ENCODE data around the gene BLMH. TPM values are rescaled to one million over a fixed set of nuclear protein-coding genes. Genes with fewer than 3 reads are reported as not detected.
"Not testable (repeated sequence)": the region's sequence is repeated elsewhere in the genome, so short reads cannot be mapped to it uniquely, and the experiment has no call there.

BLMH gene
- total RNA-seq, 1 donor from 2014 or later, result 36.2 TPM

GRCh38 chr17:30207655-30208054 lies 84.1 kb downstream of the BLMH start:
- H3K36me3 Mint-ChIP-seq (ENCODE audit: low read depth, unreplicated experiment), result peaks cover 7% of the 10 kb centered on the region
- no peak overlapping the region for H3K27ac ChIP-seq (ENCODE audit: low read depth, low read length)
- no peak for DNase-seq (ENCODE audit: low read depth)

GRCh38 chr17:30203471-30203981 lies 88.2 kb downstream of the BLMH start:
- no peak overlapping the region for H3K27ac ChIP-seq (ENCODE audit: low read depth, low read length)
- no peak overlapping the region for H2AFZ ChIP-seq (ENCODE audit: low read depth, low read length)
- H3K4me3 ChIP-seq (ENCODE audit: insufficient read depth, low read depth, low read length), result no peak overlapping the region
- H3K4me1 Mint-ChIP-seq (ENCODE audit: low read depth, unreplicated experiment), result no peaks in the 10 kb centered on the region
- H3K27me3 Mint-ChIP-seq (ENCODE audit: low read depth, unreplicated experiment), result peaks cover 14% of the 10 kb centered on the region
- H3K9me3 ChIP-seq (ENCODE audit: insufficient read depth, low read depth, low read length), result no peaks in the 10 kb centered on the region
- H4K20me1 ChIP-seq (ENCODE audit: insufficient read depth, low read length), result no peaks in the 10 kb centered on the region
- H3K36me3 ChIP-seq (ENCODE audit: insufficient read depth, low read length), result no peaks in the 10 kb centered on the region
- no peak overlapping the region for H3K9ac ChIP-seq (ENCODE audit: low read length)
- no peaks in the 10 kb centered on the region for H3K36me3 Mint-ChIP-seq (ENCODE audit: low read depth, unreplicated experiment)
- no peak for TF ChIP-seq EZH2 (IDR thresholded peaks at IDR 0.05; ENCODE audit: insufficient read depth, low read length)
- TF ChIP-seq CTCF (IDR thresholded peaks at IDR 0.05; ENCODE audit: insufficient read depth, low read depth, low read length), result no peak
- no peak overlapping the region for H3K27ac Mint-ChIP-seq (ENCODE audit: unreplicated experiment)
- H3K4me3 Mint-ChIP-seq (ENCODE audit: unreplicated experiment), result no peak overlapping the region
- FAIRE-seq (no peak), DNase-seq (ENCODE audit: low read depth) (no peak)
- peaks cover 2% of the 10 kb centered on the region for H3K27me3 ChIP-seq (ENCODE audit: insufficient read depth, low read length)
- no peak overlapping the region for H3K4me2 ChIP-seq (ENCODE audit: low read length)
- no peaks in the 10 kb centered on the region for H3K4me1 ChIP-seq (ENCODE audit: insufficient read depth, low read length)
- no peaks in the 10 kb centered on the region for H3K9me3 Mint-ChIP-seq (ENCODE audit: unreplicated experiment)
- no peaks in the 10 kb centered on the region for H3K79me2 ChIP-seq (ENCODE audit: insufficient read depth, low read length)

More at GRCh38 chr17:30207655-30208054, 84.1 kb downstream of the BLMH start:
- Histone ChIP-seq H3K4me2 (ENCODE audit: low read length) (no peak overlapping the region), H3K9ac (ENCODE audit: low read length) (no peak overlapping the region), H3K9me3 (ENCODE audit: insufficient read depth, low read depth, low read length) (no peaks in the 10 kb centered on the region), H3K27me3 (ENCODE audit: insufficient read depth, low read length) (peaks cover 2% of the 10 kb centered on the region), H4K20me1 (ENCODE audit: insufficient read depth, low read length) (no peaks in the 10 kb centered on the region), H3K4me3 (ENCODE audit: insufficient read depth, low read depth, low read length) (no peak overlapping the region), H3K4me1 (ENCODE audit: insufficient read depth, low read length) (no peaks in the 10 kb centered on the region), H3K36me3 (ENCODE audit: insufficient read depth, low read length) (no peaks in the 10 kb centered on the region), H3K79me2 (ENCODE audit: insufficient read depth, low read length) (no peaks in the 10 kb centered on the region), H2AFZ (ENCODE audit: low read depth, low read length) (no peak overlapping the region)
- TF ChIP-seq EZH2 (IDR thresholded peaks at IDR 0.05; ENCODE audit: insufficient read depth, low read length), result no peak
- no peak for TF ChIP-seq CTCF (IDR thresholded peaks at IDR 0.05; ENCODE audit: insufficient read depth, low read depth, low read length)
- H3K4me1 Mint-ChIP-seq (ENCODE audit: low read depth, unreplicated experiment), result no peaks in the 10 kb centered on the region
- H3K4me3 Mint-ChIP-seq (ENCODE audit: unreplicated experiment), result no peak overlapping the region
- H3K27me3 Mint-ChIP-seq (ENCODE audit: low read depth, unreplicated experiment), result peaks cover 31% of the 10 kb centered on the region
- FAIRE-seq, result no peak
- no peaks in the 10 kb centered on the region for H3K9me3 Mint-ChIP-seq (ENCODE audit: unreplicated experiment)
- H3K27ac Mint-ChIP-seq (ENCODE audit: unreplicated experiment), result no peak overlapping the region

- not testable (repeated sequence) for FAIRE-seq; H3K4me3 Mint-ChIP-seq (ENCODE audit: unreplicated experiment); H4K20me1 ChIP-seq (ENCODE audit: insufficient read depth, low read length); H3K79me2 ChIP-seq (ENCODE audit: insufficient read depth, low read length); H3K27ac ChIP-seq (ENCODE audit: low read depth, low read length); H2AFZ ChIP-seq (ENCODE audit: low read depth, low read length); DNase-seq (ENCODE audit: low read depth); H3K27me3 Mint-ChIP-seq (ENCODE audit: low read depth, unreplicated experiment); H3K4me1 ChIP-seq (ENCODE audit: insufficient read depth, low read length); H3K36me3 Mint-ChIP-seq (ENCODE audit: low read depth, unreplicated experiment); H3K36me3 ChIP-seq (ENCODE audit: insufficient read depth, low read length); H3K9me3 Mint-ChIP-seq (ENCODE audit: unreplicated experiment); H3K4me1 Mint-ChIP-seq (ENCODE audit: low read depth, unreplicated experiment); H3K4me3 ChIP-seq (ENCODE audit: insufficient read depth, low read depth, low read length); H3K27me3 ChIP-seq (ENCODE audit: insufficient read depth, low read length); H3K9ac ChIP-seq (ENCODE audit: low read length); H3K9me3 ChIP-seq (ENCODE audit: insufficient read depth, low read depth, low read length); H3K4me2 ChIP-seq (ENCODE audit: low read length)
- H3K27ac Mint-ChIP-seq (ENCODE audit: unreplicated experiment), result peak overlapping the region; percentile 41
Observed at GRCh38 chr17:30200656-30201055, 91.1 kb downstream of the BLMH start.

All from astrocyte (in vitro differentiated cells and primary cell).